A673 (cell line): ENCODE results near the gene ERMP1.

Experiments used
- CTCF ChIP-seq: fragments of 300-800, 200-600 bp; sonication (generic); conservative IDR thresholded peaks from 2 replicates; pipeline ENCODE4 v1.5.1; 2017; ENCODE audit warnings: low read depth, mild to moderate bottlenecking, antibody characterized with exemption, low read length, moderate library complexity, mixed read lengths
- EZH2 ChIP-seq: fragments of 200-600 bp; sonication (generic); IDR thresholded peaks from 2 replicates; pipeline ENCODE4 v1.6.1; 2017; ENCODE audit warnings: borderline replicate concordance, low read depth, mild to moderate bottlenecking, mixed read lengths, antibody characterized with exemption, low read length; ENCODE audit not compliant: poor library complexity, severe bottlenecking

- TF ChIP-seq CTCF (no peak), EZH2 (no peak)
Observed at GRCh38 chr9:5793812-5794211, 39.1 kb downstream of the ERMP1 start.
